Activated naive CD8-positive, alpha-beta T cell treated with anti-CD3 and anti-CD28 coated beads, Interleukin-2, amount 50 U/mL, for 16 hours (primary cell): ENCODE measurements around the gene ANK2.
"Not testable (repeated sequence)": the region's sequence is repeated elsewhere in the genome, so short reads cannot be mapped to it uniquely, and the experiment has no call there.

ENCODE experiments used
- DNase-seq: peaks from one replicate; pipeline ENCODE4 v3.0.0-alpha.2; 2020; ENCODE audit warnings: low read depth, low spot score

The ANK2 gene

GRCh38 chr4:113147498-113148111, 98.2 kb downstream of the ANK2 start:
- DNase-seq: no peak

- no peak for DNase-seq
Measured at GRCh38 chr4:113148925-113149324, 99.5 kb downstream of the ANK2 start.

GRCh38 chr4:113153529-113154101, 104.2 kb downstream of the ANK2 start:
- no peak for DNase-seq

GRCh38 chr4:113154281-113154680, 104.8 kb downstream of the ANK2 start:
- DNase-seq: no peak

- no peak for DNase-seq
Measured at GRCh38 chr4:113157086-113157857, 107.8 kb downstream of the ANK2 start.

- DNase-seq: no peak
Measured at GRCh38 chr4:113159942-113160545, 110.6 kb downstream of the ANK2 start.

- DNase-seq: no peak
Measured at GRCh38 chr4:113160548-113160947, 111.1 kb downstream of the ANK2 start.

GRCh38 chr4:113162089-113162488, 112.6 kb downstream of the ANK2 start:
- DNase-seq: no peak

GRCh38 chr4:113169368-113169767, 119.9 kb downstream of the ANK2 start:
- no peak for DNase-seq

- DNase-seq: no peak
Measured at GRCh38 chr4:113170115-113170804, 120.8 kb downstream of the ANK2 start.

GRCh38 chr4:113170805-113171468, 121.5 kb downstream of the ANK2 start:
- DNase-seq: no peak

GRCh38 chr4:113173126-113173792, 123.8 kb downstream of the ANK2 start:
- DNase-seq: no peak

GRCh38 chr4:113173793-113174264, 124.4 kb downstream of the ANK2 start:
- DNase-seq: no peak

- no peak for DNase-seq
Measured at GRCh38 chr4:113179091-113179490, 129.6 kb downstream of the ANK2 start.

- DNase-seq: no peak
Measured at GRCh38 chr4:113179996-113180395, 130.5 kb downstream of the ANK2 start.

- DNase-seq: no peak
Measured at GRCh38 chr4:113181289-113182007, 132.0 kb downstream of the ANK2 start.

GRCh38 chr4:113183032-113183605, 133.7 kb downstream of the ANK2 start:
- no peak for DNase-seq

GRCh38 chr4:113186220-113186619, 136.8 kb downstream of the ANK2 start:
- not testable (repeated sequence) for DNase-seq

GRCh38 chr4:113186913-113187312, 137.5 kb downstream of the ANK2 start:
- no peak for DNase-seq

- no peak for DNase-seq
Measured at GRCh38 chr4:113187358-113187757, 137.9 kb downstream of the ANK2 start.
